ENCODE measurements around the gene NPM1. TPM values are rescaled to one million over a fixed set of nuclear protein-coding genes. Genes with fewer than 3 reads are reported as not detected.
A peak's percentile ranks its signal among the peaks of the same experiment; 100 is the strongest.
"Not testable (repeated sequence)": the region's sequence is repeated elsewhere in the genome, so short reads cannot be mapped to it uniquely, and the experiment has no call there.

NPM1 gene
- polyA plus RNA-seq, 6 donors from 2014 or later = 389 to 678 (median 608) TPM

DNA sequence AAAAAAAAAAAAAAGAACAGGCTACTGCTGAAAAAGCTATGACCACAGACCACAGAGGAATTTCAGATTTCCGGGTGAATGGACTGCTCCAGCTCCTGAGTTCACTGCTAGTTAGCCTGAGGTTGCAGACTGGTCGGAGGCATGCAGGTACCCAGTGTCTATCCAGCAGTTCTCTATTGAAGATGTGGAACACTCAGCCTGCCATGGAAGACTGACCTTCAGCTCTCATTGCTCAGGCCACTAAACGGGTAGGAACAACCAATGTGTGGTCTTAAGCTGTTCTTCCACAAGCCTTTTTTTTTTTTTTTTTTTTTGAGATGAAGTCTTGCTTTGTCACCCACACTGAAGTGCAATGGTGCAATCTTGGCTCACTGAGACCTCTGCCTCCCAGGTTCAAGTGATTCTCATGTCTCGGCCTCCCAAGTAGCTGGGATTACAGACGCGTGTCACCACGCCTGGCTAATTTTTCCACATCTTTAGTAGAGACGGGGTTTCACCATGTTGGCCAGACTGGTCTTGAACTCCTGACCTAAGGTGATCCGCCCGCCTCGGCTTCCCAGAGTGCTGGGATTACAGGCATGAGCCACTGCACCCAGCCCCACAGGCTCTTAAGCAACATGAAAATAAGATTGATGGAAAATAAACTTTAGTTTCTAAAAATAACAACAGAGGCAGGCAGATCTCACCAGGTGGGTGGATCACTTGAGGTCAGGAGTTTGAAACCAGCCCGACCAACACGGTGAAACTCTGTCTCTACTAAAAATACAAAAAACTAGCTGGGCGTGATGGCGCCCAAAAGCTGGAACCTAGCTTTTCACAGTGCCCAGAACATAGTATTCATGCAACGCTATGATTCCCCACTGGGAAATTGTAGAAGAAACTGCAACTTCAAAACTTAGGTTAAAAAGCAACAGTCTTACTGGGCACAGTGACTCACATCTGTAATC is 20.0 kb upstream of the NPM1 start:
- H3K4me1 Mint-ChIP-seq = peaks cover 0 to 5% (median 2%) of the 10 kb centered on the region in 3 donors
- no peak for ATAC-seq (ENCODE audit: low read depth in 2 of 2)
- no peaks in the 10 kb centered on the region for H3K36me3 Mint-ChIP-seq
- H3K9me3 Mint-ChIP-seq = no peaks in the 10 kb centered on the region
- peaks cover 16 to 39% (median 18%) of the 10 kb centered on the region in 3 donors for H3K27me3 Mint-ChIP-seq
- no peak for DNase-seq
- H3K27ac Mint-ChIP-seq = peak overlapping the region in 1 of 6 donors; percentile 22
- no peak overlapping the region for H3K4me3 Mint-ChIP-seq

DNA sequence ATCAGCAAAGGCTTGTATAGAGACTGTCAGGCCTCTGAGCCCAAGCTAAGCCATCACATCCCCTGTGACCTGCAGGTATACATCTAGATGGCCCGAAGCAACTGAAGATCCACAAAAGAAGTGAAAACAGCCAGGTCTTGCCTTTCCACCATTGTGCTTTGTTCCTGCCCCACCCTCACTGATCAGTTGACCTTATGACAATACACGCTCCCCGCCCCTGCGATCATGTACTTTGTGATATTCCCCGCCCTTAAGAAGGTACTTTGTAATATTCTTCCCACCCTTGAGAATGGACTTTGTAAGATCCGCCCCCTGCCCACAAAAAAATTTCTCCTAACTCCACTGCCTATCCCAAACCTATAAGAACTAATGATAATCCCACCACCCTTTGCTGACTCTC is 18.6 kb upstream of the NPM1 start:
- ATAC-seq (ENCODE audit: low read depth in 2 of 2) = no peak
- Mint-ChIP-seq H3K27ac (peak overlapping the region in 1 of 6 donors; percentile 48), H3K4me3 (no peak overlapping the region), H3K36me3 (no peaks in the 10 kb centered on the region), H3K4me1 (peaks cover 0 to 2% (median under 1%) of the 10 kb centered on the region in 3 donors), H3K9me3 (no peaks in the 10 kb centered on the region), H3K27me3 (peaks cover 14 to 43% (median 16%) of the 10 kb centered on the region in 3 donors)
- no peak for DNase-seq

DNA sequence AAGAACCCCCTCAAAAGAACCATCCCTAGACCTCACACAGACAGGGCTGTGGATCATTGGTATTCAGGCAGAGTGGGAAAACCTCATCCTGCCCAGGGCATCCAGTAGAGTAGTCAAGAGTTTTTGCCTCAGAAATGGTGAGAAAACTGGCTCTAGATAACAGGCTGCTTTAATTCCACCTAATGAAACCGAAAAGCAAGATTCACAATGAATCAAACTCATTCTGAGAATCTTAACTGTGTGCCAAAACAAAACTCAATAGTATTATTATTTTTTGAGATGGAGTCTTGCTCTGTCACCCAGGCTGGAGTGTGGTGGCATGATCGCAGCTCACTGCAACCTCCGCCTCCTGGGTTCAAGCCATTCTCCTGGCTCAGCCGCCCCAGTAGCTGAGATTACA is 17.8 kb upstream of the NPM1 start:
- Mint-ChIP-seq H3K27me3 (peaks cover 14 to 40% (median 15%) of the 10 kb centered on the region in 3 donors), H3K4me1 (peaks cover 0 to 2% (median 0%) of the 10 kb centered on the region in 3 donors)

GRCh38 chr5:171370881-171371280 is 16.8 kb upstream of the NPM1 start:
- not testable (repeated sequence) for H3K9me3 Mint-ChIP-seq; H3K27ac Mint-ChIP-seq; H3K4me1 Mint-ChIP-seq; DNase-seq; H3K4me3 Mint-ChIP-seq; ATAC-seq (ENCODE audit: low read depth in 2 of 2); H3K36me3 Mint-ChIP-seq
- peaks cover 6 to 30% (median 14%) of the 10 kb centered on the region in 3 donors for H3K27me3 Mint-ChIP-seq

More for the DNA sequence above, 17.8 kb upstream of the NPM1 start:
- H3K9me3 Mint-ChIP-seq = no peaks in the 10 kb centered on the region
- DNase-seq (no peak), ATAC-seq (ENCODE audit: low read depth in 2 of 2) (no peak)
- no peak overlapping the region for H3K4me3 Mint-ChIP-seq
- no peaks in the 10 kb centered on the region for H3K36me3 Mint-ChIP-seq
- H3K27ac Mint-ChIP-seq = no peak overlapping the region

DNA sequence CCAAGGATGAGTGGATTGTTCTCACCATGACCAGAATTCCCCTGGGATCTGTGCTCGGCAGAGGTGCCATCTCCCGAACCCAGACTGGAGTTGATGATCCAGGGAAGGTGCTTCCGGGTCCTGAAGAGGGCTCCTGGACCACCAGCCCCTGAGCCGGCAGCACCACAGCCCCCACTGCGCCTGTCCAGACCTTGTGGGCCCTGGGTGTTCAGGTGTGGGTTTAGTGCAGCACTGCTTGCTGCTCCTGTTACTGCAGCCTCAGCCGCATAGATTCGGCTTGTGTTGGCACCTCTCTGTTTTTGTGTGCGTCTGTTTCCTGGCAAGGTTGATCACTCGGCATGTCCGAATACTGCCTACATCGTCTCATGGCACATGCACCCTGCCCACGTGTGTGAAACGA is 16.3 kb upstream of the NPM1 start:
- Mint-ChIP-seq H3K4me3 (no peak overlapping the region), H3K27me3 (peaks cover 6 to 30% (median 14%) of the 10 kb centered on the region in 3 donors), H3K9me3 (no peaks in the 10 kb centered on the region), H3K27ac (peak overlapping the region in 1 of 6 donors; percentile 15), H3K36me3 (no peaks in the 10 kb centered on the region), H3K4me1 (peaks cover 0 to 2% (median 0%) of the 10 kb centered on the region in 3 donors)
- no peak for DNase-seq
- ATAC-seq (ENCODE audit: low read depth in 2 of 2) = no peak

DNA sequence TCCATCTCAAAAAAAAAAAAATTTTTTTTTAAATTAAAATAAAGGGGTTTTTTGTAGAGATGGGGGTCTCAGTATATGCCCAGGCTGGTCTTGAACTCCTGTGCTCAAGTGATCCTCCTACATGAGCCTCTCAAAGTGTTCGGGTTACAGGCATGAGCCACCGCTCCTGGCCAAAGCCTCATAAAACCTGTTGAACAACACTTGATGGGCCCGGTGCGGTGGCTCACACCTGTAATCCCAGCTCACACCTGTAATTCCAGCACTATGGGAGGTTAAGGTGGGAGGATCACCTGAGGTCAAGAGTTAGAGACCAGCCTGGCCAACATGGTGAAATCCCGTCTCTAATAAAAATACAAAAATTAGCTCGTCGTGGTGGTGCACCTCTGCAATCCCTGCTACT is 7.7 kb upstream of the NPM1 start:
- DNase-seq (no peak), ATAC-seq (ENCODE audit: low read depth in 2 of 2) (no peak)
- Mint-ChIP-seq H3K27me3 (peaks cover 0 to 7% (median 5%) of the 10 kb centered on the region in 3 donors), H3K36me3 (no peaks in the 10 kb centered on the region), H3K4me1 (no peaks in the 10 kb centered on the region), H3K4me3 (no peak overlapping the region), H3K9me3 (no peaks in the 10 kb centered on the region), H3K27ac (no peak overlapping the region)

DNA sequence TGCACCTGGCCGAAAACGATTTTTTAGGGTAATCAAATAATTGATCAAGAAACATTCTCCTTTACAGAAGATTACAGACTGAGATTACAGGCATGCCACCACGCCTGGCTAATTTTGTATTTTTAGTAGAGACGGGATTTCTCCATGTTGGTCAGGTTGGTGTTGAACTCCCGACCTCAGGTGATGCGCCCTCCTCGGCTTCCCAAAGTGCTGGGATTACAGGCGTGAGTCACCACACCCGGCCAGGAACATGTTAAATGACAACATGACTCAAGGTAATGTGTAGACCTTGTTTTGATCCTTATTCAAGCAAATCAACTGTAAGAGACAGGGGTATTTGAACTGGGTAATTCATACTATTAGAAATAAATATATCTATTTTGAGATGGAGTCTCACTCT is 3.2 kb upstream of the NPM1 start:
- H3K27me3 Mint-ChIP-seq; H3K27ac Mint-ChIP-seq; H3K36me3 Mint-ChIP-seq; H3K9me3 Mint-ChIP-seq; DNase-seq; ATAC-seq (ENCODE audit: low read depth in 2 of 2): not testable (repeated sequence)
- Mint-ChIP-seq H3K4me1 (peaks cover 22 to 26% (median 25%) of the 10 kb centered on the region in 3 donors), H3K4me3 (peak overlapping the region in 1 of 8 donors; percentile 97)

- Mint-ChIP-seq H3K4me1 (peaks cover 28 to 31% (median 31%) of the 10 kb centered on the region in 3 donors), H3K4me3 (peak overlapping the region in 2 of 8 donors; percentile 66 to 97)
- H3K27ac Mint-ChIP-seq; H3K9me3 Mint-ChIP-seq; DNase-seq; H3K27me3 Mint-ChIP-seq; H3K36me3 Mint-ChIP-seq; ATAC-seq (ENCODE audit: low read depth in 2 of 2): not testable (repeated sequence)
These were observed 2.6 kb upstream of the NPM1 start for GRCh38 chr5:171384999-171385398.

DNA sequence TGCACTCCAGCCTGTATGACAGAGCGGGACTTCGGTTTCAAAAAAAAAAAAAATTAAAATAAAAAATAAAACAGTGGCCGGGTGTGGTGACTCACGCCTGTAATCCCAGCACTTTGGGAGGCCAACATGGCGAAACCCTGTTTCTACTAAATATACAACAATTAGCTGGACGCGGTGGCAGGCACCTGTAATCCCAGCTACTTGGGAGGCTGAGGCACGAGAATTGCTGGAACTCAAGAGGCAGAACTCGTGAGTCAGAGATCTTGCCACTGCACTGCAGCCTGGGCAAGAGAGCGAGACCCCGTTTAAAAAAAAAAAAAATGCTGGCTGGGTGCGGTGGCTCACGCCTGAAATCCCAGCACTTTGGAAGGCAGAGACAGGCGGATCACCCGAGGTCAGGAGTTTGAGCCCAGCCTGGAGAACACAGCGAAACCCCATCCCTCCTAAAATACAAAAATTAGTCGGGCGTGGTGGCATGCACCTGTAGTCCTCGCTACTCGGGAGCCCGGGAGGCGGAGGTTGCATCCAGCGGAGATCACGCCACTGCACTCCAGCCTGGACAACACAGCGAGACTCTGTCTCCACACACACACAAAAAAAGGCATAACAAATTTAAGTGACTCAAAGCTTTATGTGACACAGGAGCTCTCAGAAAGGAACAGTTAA is 1.5 kb upstream of the NPM1 start:
- peaks cover 0 to 5% (median 0%) of the 10 kb centered on the region in 3 donors for H3K27me3 Mint-ChIP-seq
- peaks cover 39 to 42% (median 42%) of the 10 kb centered on the region in 3 donors for H3K4me1 Mint-ChIP-seq
- H3K9me3 Mint-ChIP-seq = peaks cover 0 to 7% (median 0%) of the 10 kb centered on the region in 7 donors
- no peak for DNase-seq
- H3K27ac Mint-ChIP-seq = peak overlapping the region in 4 of 6 donors; percentile 6 to 98 (median 65)
- peak overlapping the region; percentile 63 to 100 (median 88) for H3K4me3 Mint-ChIP-seq
- H3K36me3 Mint-ChIP-seq = peaks cover 3 to 4% of the 10 kb centered on the region in 2 donors
- no peak for ATAC-seq (ENCODE audit: low read depth in 2 of 2)

- Mint-ChIP-seq H3K36me3 (peaks cover 7 to 8% of the 10 kb centered on the region in 2 donors), H3K9me3 (peaks cover 0 to 7% (median 0%) of the 10 kb centered on the region in 7 donors), H3K4me1 (peaks cover 43 to 49% (median 46%) of the 10 kb centered on the region in 3 donors), H3K27me3 (no peaks in the 10 kb centered on the region), H3K4me3 (peak overlapping the region; percentile 88 to 100 (median 99)), H3K27ac (peak overlapping the region; percentile 97 to 99 (median 98))
- no peak for ATAC-seq (ENCODE audit: low read depth in 2 of 2)
- DNase-seq = no peak
These were observed 746 bp upstream of the NPM1 start for GRCh38 chr5:171386861-171387344.

- Mint-ChIP-seq H3K9me3 (peaks cover 0 to 7% (median 0%) of the 10 kb centered on the region in 7 donors), H3K27ac (peak overlapping the region; percentile 97 to 99 (median 98)), H3K36me3 (peaks cover 14% of the 10 kb centered on the region in 2 donors), H3K4me1 (peaks cover 50 to 62% (median 54%) of the 10 kb centered on the region in 3 donors), H3K4me3 (peak overlapping the region; percentile 88 to 100 (median 99)), H3K27me3 (no peaks in the 10 kb centered on the region)
- DNase-seq (peak; percentile 67), ATAC-seq (ENCODE audit: low read depth in 2 of 2) (peak; percentile 30 to 41)
These were observed 544 bp downstream of the NPM1 start for GRCh38 chr5:171387970-171388815.

- no peak for DNase-seq
- Mint-ChIP-seq H3K27ac (peak overlapping the region; percentile 92 to 99 (median 98)), H3K27me3 (no peaks in the 10 kb centered on the region), H3K4me3 (peak overlapping the region; percentile 88 to 100 (median 99)), H3K4me1 (peaks cover 50 to 62% (median 54%) of the 10 kb centered on the region in 3 donors), H3K36me3 (peaks cover 19 to 20% of the 10 kb centered on the region in 2 donors), H3K9me3 (peaks cover 0 to 7% (median 0%) of the 10 kb centered on the region in 7 donors)
- no peak for ATAC-seq (ENCODE audit: low read depth in 2 of 2)
These were observed 1.1 kb downstream of the NPM1 start for GRCh38 chr5:171388816-171389168.
